ENCODE results near the gene SMG6.

DNA sequence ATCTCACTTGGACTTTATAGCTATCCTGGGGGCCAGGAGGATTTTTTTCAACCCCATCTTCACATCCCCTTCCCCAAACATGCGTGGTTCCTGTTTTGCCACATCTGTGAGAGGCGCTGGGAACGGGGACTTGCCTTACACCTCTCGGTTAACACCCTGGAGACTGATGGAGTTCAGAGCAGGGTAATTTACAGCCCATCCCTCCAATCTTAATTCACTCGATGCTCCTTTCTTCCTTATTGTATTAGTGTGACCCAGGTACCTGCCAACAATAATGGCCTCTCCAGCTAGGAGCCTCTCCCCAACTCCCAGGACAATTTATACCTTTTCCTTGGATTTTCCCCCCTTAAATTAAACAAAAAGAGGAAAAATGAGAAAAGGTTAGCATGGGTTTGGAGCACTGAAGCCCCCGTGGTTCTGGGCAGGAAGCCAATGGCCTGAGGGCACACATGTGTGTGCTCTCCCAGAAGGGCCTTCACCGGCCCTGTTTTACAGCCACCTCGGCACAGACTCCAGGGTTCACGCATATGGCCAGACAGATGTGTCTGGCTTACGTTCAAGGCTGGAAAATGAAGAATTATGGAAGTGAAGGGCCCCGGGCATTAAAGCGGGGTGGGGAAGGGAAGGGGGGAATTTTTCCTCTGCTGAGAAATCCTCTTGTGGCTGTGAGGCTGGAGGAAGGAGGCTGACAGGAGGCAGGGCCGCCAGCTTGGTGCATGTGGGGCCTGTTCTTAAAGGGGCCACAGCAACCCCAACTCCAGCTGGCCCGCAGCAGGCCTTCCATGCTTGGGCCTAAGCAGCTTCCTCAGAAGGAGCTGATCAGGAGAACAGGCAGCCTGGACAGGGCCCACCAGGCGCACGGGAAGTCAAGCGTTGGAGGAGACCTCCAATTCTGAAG lies 227.2 kb downstream of the SMG6 start:
- TF ChIP-seq, protein P1, sequence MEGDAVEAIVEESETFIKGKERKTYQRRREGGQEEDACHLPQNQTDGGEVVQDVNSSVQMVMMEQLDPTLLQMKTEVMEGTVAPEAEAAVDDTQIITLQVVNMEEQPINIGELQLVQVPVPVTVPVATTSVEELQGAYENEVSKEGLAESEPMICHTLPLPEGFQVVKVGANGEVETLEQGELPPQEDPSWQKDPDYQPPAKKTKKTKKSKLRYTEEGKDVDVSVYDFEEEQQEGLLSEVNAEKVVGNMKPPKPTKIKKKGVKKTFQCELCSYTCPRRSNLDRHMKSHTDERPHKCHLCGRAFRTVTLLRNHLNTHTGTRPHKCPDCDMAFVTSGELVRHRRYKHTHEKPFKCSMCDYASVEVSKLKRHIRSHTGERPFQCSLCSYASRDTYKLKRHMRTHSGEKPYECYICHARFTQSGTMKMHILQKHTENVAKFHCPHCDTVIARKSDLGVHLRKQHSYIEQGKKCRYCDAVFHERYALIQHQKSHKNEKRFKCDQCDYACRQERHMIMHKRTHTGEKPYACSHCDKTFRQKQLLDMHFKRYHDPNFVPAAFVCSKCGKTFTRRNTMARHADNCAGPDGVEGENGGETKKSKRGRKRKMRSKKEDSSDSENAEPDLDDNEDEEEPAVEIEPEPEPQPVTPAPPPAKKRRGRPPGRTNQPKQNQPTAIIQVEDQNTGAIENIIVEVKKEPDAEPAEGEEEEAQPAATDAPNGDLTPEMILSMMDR (IDR thresholded peaks at IDR 0.05) = no peak
- TF ChIP-seq POLR2A (IDR thresholded peaks at IDR 0.05) = no peak
